Activated CD4-positive, alpha-beta T cell treated with anti-CD3 and anti-CD28 coated beads, Interleukin-2, amount 50 U/mL, for 24 hours (primary cell): ENCODE results near the gene PCDH1.
A peak's percentile ranks its signal among the peaks of the same experiment; 100 is the strongest.
"Not testable (repeated sequence)": the region's sequence is repeated elsewhere in the genome, so short reads cannot be mapped to it uniquely, and the experiment has no call there.

ENCODE experiments used
- DNase-seq, 2 donors: peaks; one replicate each; pipeline ENCODE4 v3.0.0-alpha.2; 2020; ENCODE audit warnings: low read depth in 1 of 2, low spot score in 1 of 2

Gene PCDH1

GRCh38 chr5:141838326-141839014 is 39.7 kb downstream of the PCDH1 start:
- no peak for DNase-seq

GRCh38 chr5:141835928-141836670 is 42.1 kb downstream of the PCDH1 start:
- no peak for DNase-seq

- no peak for DNase-seq
Observed at GRCh38 chr5:141834331-141834730, 43.9 kb downstream of the PCDH1 start.

GRCh38 chr5:141832131-141832530 is 46.1 kb downstream of the PCDH1 start:
- DNase-seq, result no peak

- DNase-seq, result no peak
Observed at GRCh38 chr5:141828162-141828561, 50.0 kb downstream of the PCDH1 start.

GRCh38 chr5:141826674-141827073 is 51.5 kb downstream of the PCDH1 start:
- DNase-seq, result no peak

GRCh38 chr5:141825791-141826560 is 52.2 kb downstream of the PCDH1 start:
- no peak for DNase-seq

GRCh38 chr5:141825241-141825671 is 53.0 kb downstream of the PCDH1 start:
- no peak for DNase-seq

- no peak for DNase-seq
Observed at GRCh38 chr5:141824717-141825116, 53.5 kb downstream of the PCDH1 start.

GRCh38 chr5:141823056-141823455 is 55.2 kb downstream of the PCDH1 start:
- DNase-seq, result no peak

GRCh38 chr5:141822144-141822543 is 56.1 kb downstream of the PCDH1 start:
- DNase-seq, result no peak

GRCh38 chr5:141821430-141821925 is 56.7 kb downstream of the PCDH1 start:
- no peak for DNase-seq

GRCh38 chr5:141820686-141821085 is 57.5 kb downstream of the PCDH1 start:
- not testable (repeated sequence) for DNase-seq

GRCh38 chr5:141817631-141818030 is 60.6 kb downstream of the PCDH1 start:
- DNase-seq, result no peak

GRCh38 chr5:141816598-141817399 is 61.4 kb downstream of the PCDH1 start:
- DNase-seq, result no peak

GRCh38 chr5:141815796-141816180 is 62.4 kb downstream of the PCDH1 start:
- DNase-seq, result no peak

GRCh38 chr5:141815051-141815795 is 63.0 kb downstream of the PCDH1 start:
- DNase-seq, result no peak

- DNase-seq, result peak; percentile 6 to 16
Observed at GRCh38 chr5:141814064-141814964, 63.9 kb downstream of the PCDH1 start.

GRCh38 chr5:141812512-141812911 is 65.7 kb downstream of the PCDH1 start:
- DNase-seq, result no peak
